Fibroblast of lung (primary cell): Measurements from ENCODE around the gene ONECUT3.

Experiments
- EZH2 ChIP-seq: IDR thresholded peaks from 2 replicates; pipeline ENCODE4 v1.5.1; 2012; ENCODE audit warnings: low read length, control low read depth, mild to moderate bottlenecking; ENCODE audit errors: missing control alignments
- TF ChIP-seq, protein P1 (sequence below), 2 donors: IDR thresholded peaks in 1 of 2; conservative IDR thresholded peaks in 1 of 2; 1 replicate in 1 of 2; 2 replicates in 1 of 2; pipeline ENCODE4 v1.5.1; 2011 to 2012; ENCODE audit warnings: low read length in 2 of 2, control low read depth in 1 of 2, inconsistent platforms in 1 of 2, low read depth in 1 of 2, mild to moderate bottlenecking in 1 of 2

DNA sequence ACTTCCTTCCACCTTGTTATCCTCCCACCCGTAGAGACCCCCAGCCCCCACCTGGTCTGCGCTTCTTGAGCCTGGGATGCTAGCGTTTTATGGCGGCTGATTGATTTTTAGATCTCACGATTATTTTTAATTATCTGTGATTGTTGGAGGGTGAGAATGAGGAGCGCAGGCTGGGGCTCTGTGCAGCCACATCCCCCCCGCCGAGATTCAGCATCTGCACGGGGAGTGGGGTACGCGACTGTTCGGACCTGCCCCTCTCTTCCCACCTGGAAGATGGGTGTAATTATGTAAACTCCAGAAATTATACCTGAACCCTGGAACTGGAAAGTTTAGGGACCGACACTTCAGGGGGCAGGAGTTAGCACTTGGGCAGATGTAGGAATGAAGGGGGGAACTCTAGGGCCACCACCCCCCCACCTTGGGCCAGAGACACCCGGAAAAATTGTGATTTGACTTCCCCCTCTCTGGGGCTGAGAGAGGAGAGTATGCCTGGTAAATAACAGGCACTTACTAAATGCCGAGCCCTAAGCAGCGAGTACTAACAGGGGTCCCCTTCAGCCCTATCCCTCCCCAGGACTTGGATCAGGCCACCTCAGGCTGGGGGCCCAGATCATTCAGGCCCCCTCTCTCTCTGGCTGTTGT lies 1.8 kb upstream of the ONECUT3 start:
- TF ChIP-seq, protein P1, sequence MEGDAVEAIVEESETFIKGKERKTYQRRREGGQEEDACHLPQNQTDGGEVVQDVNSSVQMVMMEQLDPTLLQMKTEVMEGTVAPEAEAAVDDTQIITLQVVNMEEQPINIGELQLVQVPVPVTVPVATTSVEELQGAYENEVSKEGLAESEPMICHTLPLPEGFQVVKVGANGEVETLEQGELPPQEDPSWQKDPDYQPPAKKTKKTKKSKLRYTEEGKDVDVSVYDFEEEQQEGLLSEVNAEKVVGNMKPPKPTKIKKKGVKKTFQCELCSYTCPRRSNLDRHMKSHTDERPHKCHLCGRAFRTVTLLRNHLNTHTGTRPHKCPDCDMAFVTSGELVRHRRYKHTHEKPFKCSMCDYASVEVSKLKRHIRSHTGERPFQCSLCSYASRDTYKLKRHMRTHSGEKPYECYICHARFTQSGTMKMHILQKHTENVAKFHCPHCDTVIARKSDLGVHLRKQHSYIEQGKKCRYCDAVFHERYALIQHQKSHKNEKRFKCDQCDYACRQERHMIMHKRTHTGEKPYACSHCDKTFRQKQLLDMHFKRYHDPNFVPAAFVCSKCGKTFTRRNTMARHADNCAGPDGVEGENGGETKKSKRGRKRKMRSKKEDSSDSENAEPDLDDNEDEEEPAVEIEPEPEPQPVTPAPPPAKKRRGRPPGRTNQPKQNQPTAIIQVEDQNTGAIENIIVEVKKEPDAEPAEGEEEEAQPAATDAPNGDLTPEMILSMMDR (conservative IDR thresholded peaks at IDR 0.05 in 1 of 2, IDR thresholded peaks at IDR 0.05 in 1 of 2; ENCODE audit: low read depth in 1 of 2, low read length in 2 of 2) = no peak
- TF ChIP-seq EZH2 = no peak
